ENCODE data around the gene CACNA1H.
"Not testable (repeated sequence)": the region's sequence is repeated elsewhere in the genome, so short reads cannot be mapped to it uniquely, and the experiment has no call there.

GRCh38 chr16:1253701-1254364, 100.9 kb downstream of the CACNA1H start:
- not testable (repeated sequence) for TF ChIP-seq POLR2A (IDR thresholded peaks at IDR 0.05; ENCODE audit: extremely low read depth, insufficient read length); CTCF (IDR thresholded peaks at IDR 0.05; ENCODE audit: low read depth, low read length); MAX (IDR thresholded peaks at IDR 0.05; ENCODE audit: low read depth, low read length); MYC (IDR thresholded peaks at IDR 0.05; ENCODE audit: low read depth, low read length)
